Measurements from ENCODE around the gene OMA1. TPM values are rescaled to one million over a fixed set of nuclear protein-coding genes. Genes with fewer than 3 reads are reported as not detected.

Gene OMA1
- total and polyA plus RNA-seq, 2 donors from 2014 or later = 24.8 to 42.6 TPM

- no peak overlapping the region for H3K9ac ChIP-seq (ENCODE audit: low read length in 3 of 3)
- intact Hi-C loops (cut with DNase I) = no loop called here
- FAIRE-seq (no peak), DNase-seq (no peak)
- no peak for TF ChIP-seq CTCF (IDR thresholded peaks at IDR 0.05; ENCODE audit: borderline replicate concordance, extremely low read depth, insufficient read depth)
- H3K27me3 ChIP-seq (ENCODE audit: control insufficient read depth, insufficient read depth, low read length) = no peaks in the 10 kb centered on the region
- H3K27ac ChIP-seq (ENCODE audit: low read depth in 2 of 2, low read length in 2 of 2) = no peak overlapping the region
- no peak overlapping the region for H3K4me3 ChIP-seq (ENCODE audit: low read length in 3 of 3)
- H3K4me1 ChIP-seq (ENCODE audit: control insufficient read depth in 2 of 3, insufficient read depth in 2 of 3, low read depth in 1 of 3, low read length in 3 of 3) = peaks cover 0 to 5% (median 0%) of the 10 kb centered on the region in 3 donors
- peaks cover 0 to 3% (median 0%) of the 10 kb centered on the region in 3 donors for H3K9me3 ChIP-seq (ENCODE audit: control insufficient read depth in 2 of 3, insufficient read depth in 1 of 3, low read length in 3 of 3)
- H3K36me3 ChIP-seq (ENCODE audit: control insufficient read depth in 2 of 3, insufficient read depth in 3 of 3, low read length in 3 of 3) = no peaks in the 10 kb centered on the region
Observed at GRCh38 chr1:58459911-58460310, 86.6 kb downstream of the OMA1 start.

GRCh38 chr1:58457023-58457635 is 89.4 kb downstream of the OMA1 start:
- peak overlapping the region in 1 of 2 donors; percentile 46 for H3K27ac ChIP-seq (ENCODE audit: low read depth in 2 of 2, low read length in 2 of 2)
- peaks cover 0 to 3% (median 0%) of the 10 kb centered on the region in 3 donors for H3K9me3 ChIP-seq (ENCODE audit: control insufficient read depth in 2 of 3, insufficient read depth in 1 of 3, low read length in 3 of 3)
- peaks cover 0 to 5% (median 0%) of the 10 kb centered on the region in 3 donors for H3K4me1 ChIP-seq (ENCODE audit: control insufficient read depth in 2 of 3, insufficient read depth in 2 of 3, low read depth in 1 of 3, low read length in 3 of 3)
- intact Hi-C loops (cut with DNase I) = no loop called here
- H3K36me3 ChIP-seq (ENCODE audit: control insufficient read depth in 2 of 3, insufficient read depth in 3 of 3, low read length in 3 of 3) = no peaks in the 10 kb centered on the region
- no peak for DNase-seq
- H3K4me3 ChIP-seq (ENCODE audit: low read length in 3 of 3) = no peak overlapping the region
- FAIRE-seq = no peak
- no peak for TF ChIP-seq CTCF (IDR thresholded peaks at IDR 0.05; ENCODE audit: borderline replicate concordance, extremely low read depth, insufficient read depth)
- H3K9ac ChIP-seq (ENCODE audit: low read length in 3 of 3) = no peak overlapping the region
- H3K27me3 ChIP-seq (ENCODE audit: control insufficient read depth, insufficient read depth, low read length) = no peaks in the 10 kb centered on the region

GRCh38 chr1:58456470-58456869 is 90.1 kb downstream of the OMA1 start:
- peaks cover 0 to 5% (median 0%) of the 10 kb centered on the region in 3 donors for H3K4me1 ChIP-seq (ENCODE audit: control insufficient read depth in 2 of 3, insufficient read depth in 2 of 3, low read depth in 1 of 3, low read length in 3 of 3)
- intact Hi-C loops (cut with DNase I) = no loop called here
- DNase-seq (no peak), FAIRE-seq (no peak)
- no peak overlapping the region for H3K27ac ChIP-seq (ENCODE audit: low read depth in 2 of 2, low read length in 2 of 2)
- peaks cover 0 to 3% (median 0%) of the 10 kb centered on the region in 3 donors for H3K9me3 ChIP-seq (ENCODE audit: control insufficient read depth in 2 of 3, insufficient read depth in 1 of 3, low read length in 3 of 3)
- H3K27me3 ChIP-seq (ENCODE audit: control insufficient read depth, insufficient read depth, low read length) = no peaks in the 10 kb centered on the region
- TF ChIP-seq CTCF (IDR thresholded peaks at IDR 0.05; ENCODE audit: borderline replicate concordance, extremely low read depth, insufficient read depth) = no peak
- H3K36me3 ChIP-seq (ENCODE audit: control insufficient read depth in 2 of 3, insufficient read depth in 3 of 3, low read length in 3 of 3) = no peaks in the 10 kb centered on the region
- H3K4me3 ChIP-seq (ENCODE audit: low read length in 3 of 3) = no peak overlapping the region
- H3K9ac ChIP-seq (ENCODE audit: low read length in 3 of 3) = no peak overlapping the region

Measured in kidney (tissue), 14 donors.